ENCODE measurements around the gene ATP1A3.

ATP1A3 gene

GRCh38 chr19:41984961-41985360 is 9.1 kb downstream of the ATP1A3 start:
- no peak for DNase-seq

- no peak for DNase-seq
These were observed 12.3 kb downstream of the ATP1A3 start for GRCh38 chr19:41981724-41982123.

- DNase-seq, result no peak
These were observed 15.6 kb downstream of the ATP1A3 start for GRCh38 chr19:41978470-41978869.

- no peak for DNase-seq
These were observed 16.1 kb downstream of the ATP1A3 start for GRCh38 chr19:41977916-41978315.

- no peak for DNase-seq
These were observed 19.4 kb downstream of the ATP1A3 start for GRCh38 chr19:41974652-41975051.

- DNase-seq, result no peak
These were observed 22.7 kb downstream of the ATP1A3 start for GRCh38 chr19:41971363-41971762.

GRCh38 chr19:41969772-41970458 is 24.1 kb downstream of the ATP1A3 start:
- no peak for DNase-seq

- DNase-seq, result no peak
These were observed 25.1 kb downstream of the ATP1A3 start for GRCh38 chr19:41968751-41969595.

GRCh38 chr19:41967054-41967783 is 26.8 kb downstream of the ATP1A3 start:
- DNase-seq, result no peak

GRCh38 chr19:41965106-41965505 is 28.9 kb downstream of the ATP1A3 start:
- DNase-seq, result no peak

GRCh38 chr19:41960973-41961372 is 33.1 kb downstream of the ATP1A3 start:
- no peak for DNase-seq

GRCh38 chr19:41959056-41960053 is 34.7 kb downstream of the ATP1A3 start, which contains the start of gene RABAC1:
Gene RABAC1 (minus strand): TSS chr19:41959321. CDS start chr19:41959292, 29 bp downstream.
- peak; percentile 77 to 80 for DNase-seq

GRCh38 chr19:41958367-41959055 is 35.5 kb downstream of the ATP1A3 start:
- peak; percentile 80 to 81 for DNase-seq

- no peak for DNase-seq
These were observed 36.1 kb downstream of the ATP1A3 start for GRCh38 chr19:41957838-41958366.

GRCh38 chr19:41957161-41957837 is 36.7 kb downstream of the ATP1A3 start:
- no peak for DNase-seq

- no peak for DNase-seq
These were observed 37.4 kb downstream of the ATP1A3 start for GRCh38 chr19:41956621-41957020.

- DNase-seq, result no peak
These were observed 38.5 kb downstream of the ATP1A3 start for GRCh38 chr19:41955521-41955920.

GRCh38 chr19:41951686-41952172 is 42.3 kb downstream of the ATP1A3 start:
- peak; percentile 96 to 98 for DNase-seq

GRCh38 chr19:41947091-41947490 is 46.9 kb downstream of the ATP1A3 start:
- DNase-seq, result no peak

- peak; percentile 74 to 79 for DNase-seq
These were observed 48.8 kb downstream of the ATP1A3 start for GRCh38 chr19:41945135-41945766.

Measured in stimulated activated CD4-positive, alpha-beta T cell treated with anti-CD3 and anti-CD28 coated beads, Interleukin-2, amount 100 ng/mL, for 48 hours (primary cell).